PC-3 (cell line): Measurements from ENCODE around the gene MAIP1. TPM values are rescaled to one million over a fixed set of nuclear protein-coding genes. Genes with fewer than 3 reads are reported as not detected.

ENCODE experiments used
- ATAC-seq: fragments of 200-7000 bp; cut with Tn5 transposase; 2 replicates; pipeline ENCODE4 v1.9.1; 2020; ENCODE audit warnings: mild to moderate bottlenecking, moderate library complexity
- BruUV-seq: library from RNA; stranded (reverse); fragments of 400-500 nt; replicated peaks from 2 replicates; lab custom pipeline; 2021; lab: Mats Ljungman, UMichigan
- CTCF ChIA-PET: fragments of 300-600 bp; sonication (Branson Sonifier 250); formaldehyde crosslinking; loops from one replicate; lab custom pipeline; 2022; ENCODE audit warnings: antibody characterized with exemption; lab: Charles Lee
- POLR2A ChIA-PET: fragments of 300-600 bp; sonication (Branson Sonifier 250); formaldehyde crosslinking; loops from one replicate; lab custom pipeline; 2022; ENCODE audit warnings: antibody characterized with exemption; ENCODE audit not compliant: unreplicated experiment; lab: Charles Lee
- DNase-seq: peaks from one replicate; pipeline ENCODE4 v3.0.0-alpha.2; 2015
- H2AFZ ChIP-seq: fragments of 300-600 bp; sonication (generic); 2 replicates; pipeline ENCODE4 v1.6.0; 2016; ENCODE audit warnings: antibody characterized with exemption, low read length
- H3F3A ChIP-seq: fragments of 300-600 bp; sonication (generic); one replicate; pipeline ENCODE4 v1.6.0; 2017; ENCODE audit warnings: antibody characterized with exemption, low read length, control low read depth, mild to moderate bottlenecking; ENCODE audit not compliant: unreplicated experiment
- H3K27ac ChIP-seq: fragments of 300-600 bp; sonication (generic); 2 replicates; pipeline ENCODE4 v1.5.1; 2016; ENCODE audit warnings: mild to moderate bottlenecking, low read length
- H3K27me3 ChIP-seq: fragments of 300-600 bp; sonication (generic); 2 replicates; pipeline ENCODE4 v1.6.1; 2016; ENCODE audit warnings: low read length, mixed read lengths
- H3K36me3 ChIP-seq: fragments of 300-600 bp; sonication (generic); 2 replicates; pipeline ENCODE4 v1.6.1; 2016; ENCODE audit warnings: low read depth, mixed run types, low read length, mixed read lengths
- H3K4me1 ChIP-seq: fragments of 300-600 bp; sonication (generic); 2 replicates; pipeline ENCODE4 v1.5.1; 2016; ENCODE audit warnings: low read length; ENCODE audit not compliant: insufficient read depth
- H3K4me2 ChIP-seq: fragments of 300-600 bp; sonication (generic); 2 replicates; pipeline ENCODE4 v1.6.0; 2016; ENCODE audit warnings: low read length
- H3K4me3 ChIP-seq: fragments of 300-600 bp; sonication (generic); 2 replicates; pipeline ENCODE4 v1.5.1; 2016; ENCODE audit warnings: mild to moderate bottlenecking, low read length, mixed read lengths
- H3K79me2 ChIP-seq: fragments of 300-600 bp; sonication (generic); 2 replicates; pipeline ENCODE4 v1.6.1; 2017; ENCODE audit warnings: low read length, mixed read lengths
- H3K9ac ChIP-seq: fragments of 300-600 bp; sonication (generic); 2 replicates; pipeline ENCODE4 v1.6.0; 2016; ENCODE audit warnings: mild to moderate bottlenecking, low read length
- H3K9me2 ChIP-seq: fragments of 300-600 bp; sonication (generic); replicated peaks from 2 replicates; pipeline ENCODE4 v1.6.1; 2016; ENCODE audit warnings: mixed run types, low read length, mixed read lengths
- H3K9me3 ChIP-seq: fragments of 300-600 bp; sonication (generic); 2 replicates; pipeline ENCODE4 v1.6.1; 2016; ENCODE audit warnings: low read length, mixed read lengths
- H4K20me1 ChIP-seq: fragments of 300-600 bp; sonication (generic); 2 replicates; pipeline ENCODE4 v1.6.1; 2016; ENCODE audit warnings: low read length, mixed read lengths
- EZH2 ChIP-seq: fragments of 300-600 bp; sonication (generic); IDR thresholded peaks from one replicate; pipeline ENCODE4 v1.6.1; 2017; ENCODE audit warnings: antibody characterized with exemption, mild to moderate bottlenecking, low read length; ENCODE audit not compliant: unreplicated experiment
- EZH2phosphoT487 ChIP-seq: fragments of 300-600 bp; sonication (generic); IDR thresholded peaks from 2 replicates; pipeline ENCODE4 v1.6.1; 2018; ENCODE audit warnings: mild to moderate bottlenecking, antibody characterized with exemption, low read length, borderline replicate concordance
- intact Hi-C: fragments of 100-400 bp; cut with micrococcal nuclease; formaldehyde crosslinking; loops from 2 replicates; pipeline ENCODE4 v1.9.0; 2023
- total RNA-seq: library from RNA; depleted of rRNA; stranded (reverse); fragments of >200 nt; gene quantifications from 2 replicates; pipeline ENCODE4 v1.2.3, GENCODE V29; 2014
- TF ChIP-seq, protein P1 (sequence below): fragments of 300-600 bp; sonication (generic); conservative IDR thresholded peaks from 2 replicates; pipeline ENCODE4 v1.5.1; 2017; ENCODE audit warnings: antibody characterized with exemption, low read depth, mild to moderate bottlenecking, low read length

MAIP1 gene
- total RNA-seq, 1 experiment from 2014 or later = 44.7 TPM

DNA sequence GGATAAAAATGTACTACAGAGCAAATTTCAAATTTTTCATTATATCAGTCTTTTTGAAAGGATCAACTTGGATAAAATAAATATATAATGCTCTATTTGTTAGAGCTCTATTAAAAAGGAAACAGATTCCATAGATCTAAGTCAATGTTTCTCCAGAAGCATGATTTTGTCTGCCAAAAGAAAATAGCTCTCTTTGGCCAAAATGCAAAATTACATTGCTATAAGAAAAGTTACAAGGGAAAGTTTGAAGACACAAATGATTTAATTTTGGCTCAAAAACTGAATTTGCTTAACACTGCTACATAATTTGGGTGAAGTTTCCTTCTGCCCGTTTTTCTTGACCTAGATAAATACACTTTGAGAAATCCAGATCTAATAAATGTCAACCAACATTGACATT, 28.6 kb upstream of the MAIP1 start:
- H3K36me3 ChIP-seq = peaks cover 22% of the 10 kb centered on the region
- DNase-seq = no peak
- peaks cover 11% of the 10 kb centered on the region for H3K4me1 ChIP-seq
- intact Hi-C loops = no loop called here
- ATAC-seq = no peak
- H3K4me3 ChIP-seq = no peak overlapping the region
- CTCF ChIA-PET = no interaction called here
- no peak overlapping the region for H3K4me2 ChIP-seq
- no peak overlapping the region for H3K27ac ChIP-seq
- BruUV-seq = no TSS peak
- no peaks in the 10 kb centered on the region for H3K9me2 ChIP-seq
- POLR2A ChIA-PET = interaction anchor here (0.6 kb wide), 1 partner anchor 1608 kb away, joined by 4 read pairs; no protein-coding TSS in a partner anchor
- H3K9me3 ChIP-seq = no peaks in the 10 kb centered on the region
- peaks cover 9% of the 10 kb centered on the region for H4K20me1 ChIP-seq
- H3K9ac ChIP-seq = no peak overlapping the region
- H3K79me2 ChIP-seq = peaks cover 60% of the 10 kb centered on the region
- no peak for TF ChIP-seq EZH2
- TF ChIP-seq, protein P1, sequence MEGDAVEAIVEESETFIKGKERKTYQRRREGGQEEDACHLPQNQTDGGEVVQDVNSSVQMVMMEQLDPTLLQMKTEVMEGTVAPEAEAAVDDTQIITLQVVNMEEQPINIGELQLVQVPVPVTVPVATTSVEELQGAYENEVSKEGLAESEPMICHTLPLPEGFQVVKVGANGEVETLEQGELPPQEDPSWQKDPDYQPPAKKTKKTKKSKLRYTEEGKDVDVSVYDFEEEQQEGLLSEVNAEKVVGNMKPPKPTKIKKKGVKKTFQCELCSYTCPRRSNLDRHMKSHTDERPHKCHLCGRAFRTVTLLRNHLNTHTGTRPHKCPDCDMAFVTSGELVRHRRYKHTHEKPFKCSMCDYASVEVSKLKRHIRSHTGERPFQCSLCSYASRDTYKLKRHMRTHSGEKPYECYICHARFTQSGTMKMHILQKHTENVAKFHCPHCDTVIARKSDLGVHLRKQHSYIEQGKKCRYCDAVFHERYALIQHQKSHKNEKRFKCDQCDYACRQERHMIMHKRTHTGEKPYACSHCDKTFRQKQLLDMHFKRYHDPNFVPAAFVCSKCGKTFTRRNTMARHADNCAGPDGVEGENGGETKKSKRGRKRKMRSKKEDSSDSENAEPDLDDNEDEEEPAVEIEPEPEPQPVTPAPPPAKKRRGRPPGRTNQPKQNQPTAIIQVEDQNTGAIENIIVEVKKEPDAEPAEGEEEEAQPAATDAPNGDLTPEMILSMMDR = no peak
- no peak for TF ChIP-seq EZH2phosphoT487
- H3K27me3 ChIP-seq = no peaks in the 10 kb centered on the region
- no peaks in the 10 kb centered on the region for H3F3A ChIP-seq
- H2AFZ ChIP-seq = no peak overlapping the region

DNA sequence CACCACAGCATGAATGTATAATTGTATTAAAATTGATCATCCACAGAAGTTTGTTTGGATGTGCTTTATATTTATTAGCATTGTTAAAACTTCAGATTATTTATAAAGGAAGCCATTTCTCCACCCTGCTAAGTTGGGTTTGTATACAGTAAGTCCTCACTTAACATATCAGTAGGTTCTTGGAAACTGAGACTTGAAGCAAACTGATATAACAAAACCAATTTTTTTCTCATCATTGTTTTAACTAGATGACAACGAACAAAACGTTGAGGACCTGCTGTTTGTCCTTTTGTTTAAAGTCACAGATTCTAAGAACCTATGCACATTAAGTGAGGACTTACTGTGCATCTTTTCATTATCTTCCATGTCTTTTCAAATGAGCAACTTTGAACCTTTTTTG, 27.2 kb upstream of the MAIP1 start:
- POLR2A ChIA-PET = interaction anchor here (0.5 kb wide), 1 partner anchor 19 kb away, joined by 3 read pairs; no protein-coding TSS in a partner anchor
- CTCF ChIA-PET = no interaction called here
- no TSS peak for BruUV-seq

DNA sequence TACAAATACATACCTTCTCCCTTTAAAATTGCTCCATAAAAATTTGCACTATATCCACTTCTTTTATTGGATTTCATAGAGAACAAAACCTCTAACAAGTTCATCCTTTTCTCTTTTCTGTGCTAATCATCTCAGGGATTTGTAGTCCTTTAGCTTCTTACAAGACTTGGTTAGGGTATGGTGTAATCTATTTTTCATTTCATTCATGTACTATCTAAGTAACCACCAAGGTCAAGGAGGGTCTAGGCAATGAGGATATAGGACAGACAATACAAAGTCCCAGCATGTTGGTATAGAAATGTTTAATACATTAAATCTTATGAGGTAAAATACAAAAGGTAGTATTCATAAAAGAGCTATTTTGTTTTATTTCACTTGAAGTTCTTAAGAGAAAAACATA, 26.8 kb upstream of the MAIP1 start:
- H3K9me2 ChIP-seq = no peaks in the 10 kb centered on the region
- H3K27ac ChIP-seq = no peak overlapping the region
- no peak for ATAC-seq
- H3K4me1 ChIP-seq = peaks cover 8% of the 10 kb centered on the region
- intact Hi-C loops = no loop called here
- no peaks in the 10 kb centered on the region for H3K27me3 ChIP-seq
- BruUV-seq = no TSS peak
- no peak for TF ChIP-seq EZH2phosphoT487
- TF ChIP-seq, protein P1 = no peak
- no peak for TF ChIP-seq EZH2
- H3K4me3 ChIP-seq = no peak overlapping the region
- peaks cover 9% of the 10 kb centered on the region for H4K20me1 ChIP-seq
- ChIA-PET POLR2A (interaction anchor here (0.5 kb wide), 1 partner anchor 18 kb away, joined by 3 read pairs; no protein-coding TSS in a partner anchor), CTCF (no interaction called here)
- H3K36me3 ChIP-seq = peaks cover 38% of the 10 kb centered on the region
- H2AFZ ChIP-seq = no peak overlapping the region
- H3F3A ChIP-seq = no peaks in the 10 kb centered on the region
- H3K9ac ChIP-seq = no peak overlapping the region
- no peak overlapping the region for H3K4me2 ChIP-seq
- H3K9me3 ChIP-seq = no peaks in the 10 kb centered on the region
- no peak for DNase-seq
- H3K79me2 ChIP-seq = peaks cover 43% of the 10 kb centered on the region

More for the DNA sequence above, 27.2 kb upstream of the MAIP1 start:
- Histone ChIP-seq H3K4me2 (no peak overlapping the region), H2AFZ (no peak overlapping the region), H3K79me2 (peaks cover 47% of the 10 kb centered on the region), H3K9me3 (no peaks in the 10 kb centered on the region), H3F3A (no peaks in the 10 kb centered on the region), H3K27me3 (no peaks in the 10 kb centered on the region), H3K27ac (no peak overlapping the region), H3K36me3 (peaks cover 34% of the 10 kb centered on the region), H4K20me1 (peaks cover 9% of the 10 kb centered on the region), H3K9me2 (no peaks in the 10 kb centered on the region), H3K9ac (no peak overlapping the region), H3K4me1 (peaks cover 11% of the 10 kb centered on the region), H3K4me3 (no peak overlapping the region)
- ATAC-seq (no peak), DNase-seq (no peak)
- intact Hi-C loops = no loop called here
- no peak for TF ChIP-seq EZH2
